Glutamatergic neuron (in vitro differentiated cells): ENCODE results near the gene DCXR. TPM values are rescaled to one million over a fixed set of nuclear protein-coding genes. Genes with fewer than 3 reads are reported as not detected.

Source experiments
- DNase-seq: peaks from one replicate; pipeline ENCODE4 v3.0.0; 2022
- H3K27ac Mint-ChIP-seq: one replicate; pipeline ENCODE4 v1.8.0; 2020; ENCODE audit warnings: mild to moderate bottlenecking, mixed read lengths, inconsistent platforms; ENCODE audit not compliant: unreplicated experiment
- H3K27me3 Mint-ChIP-seq: one replicate; pipeline ENCODE4 v1.8.0; 2020; ENCODE audit warnings: mild to moderate bottlenecking, moderate library complexity, mixed read lengths, inconsistent platforms; ENCODE audit not compliant: unreplicated experiment
- H3K36me3 Mint-ChIP-seq: one replicate; pipeline ENCODE4 v1.8.0; 2020; ENCODE audit warnings: mild to moderate bottlenecking, mixed read lengths, inconsistent platforms; ENCODE audit not compliant: unreplicated experiment
- H3K4me1 Mint-ChIP-seq: one replicate; pipeline ENCODE4 v1.8.0; 2020; ENCODE audit warnings: mild to moderate bottlenecking, low read depth, mixed read lengths, inconsistent platforms; ENCODE audit not compliant: unreplicated experiment
- H3K4me3 Mint-ChIP-seq: one replicate; pipeline ENCODE4 v1.8.0; 2020; ENCODE audit warnings: mild to moderate bottlenecking, mixed read lengths, inconsistent platforms; ENCODE audit not compliant: unreplicated experiment
- H3K9me3 Mint-ChIP-seq: one replicate; pipeline ENCODE4 v1.8.0; 2020; ENCODE audit warnings: mild to moderate bottlenecking, moderate library complexity, mixed read lengths, inconsistent platforms; ENCODE audit not compliant: unreplicated experiment
- total RNA-seq: library from RNA; stranded (reverse); fragmentation: NEBNext Ultra II Directional; extraction: Animal tissue kit (Norgen Biotek cat#: 25700); gene quantifications from one replicate; pipeline ENCODE4 v1.2.1, GENCODE V29; 2021; ENCODE audit not compliant: unreplicated experiment
- TF ChIP-seq, protein P1 (sequence below): fragments of 200-600 bp; sonication (generic); IDR thresholded peaks from one replicate; pipeline ENCODE4 v1.5.0; 2021; ENCODE audit not compliant: partially characterized antibody, unreplicated experiment

Gene DCXR
- total RNA-seq, 1 donor from 2014 or later: 89.5 TPM

- TF ChIP-seq, protein P1, sequence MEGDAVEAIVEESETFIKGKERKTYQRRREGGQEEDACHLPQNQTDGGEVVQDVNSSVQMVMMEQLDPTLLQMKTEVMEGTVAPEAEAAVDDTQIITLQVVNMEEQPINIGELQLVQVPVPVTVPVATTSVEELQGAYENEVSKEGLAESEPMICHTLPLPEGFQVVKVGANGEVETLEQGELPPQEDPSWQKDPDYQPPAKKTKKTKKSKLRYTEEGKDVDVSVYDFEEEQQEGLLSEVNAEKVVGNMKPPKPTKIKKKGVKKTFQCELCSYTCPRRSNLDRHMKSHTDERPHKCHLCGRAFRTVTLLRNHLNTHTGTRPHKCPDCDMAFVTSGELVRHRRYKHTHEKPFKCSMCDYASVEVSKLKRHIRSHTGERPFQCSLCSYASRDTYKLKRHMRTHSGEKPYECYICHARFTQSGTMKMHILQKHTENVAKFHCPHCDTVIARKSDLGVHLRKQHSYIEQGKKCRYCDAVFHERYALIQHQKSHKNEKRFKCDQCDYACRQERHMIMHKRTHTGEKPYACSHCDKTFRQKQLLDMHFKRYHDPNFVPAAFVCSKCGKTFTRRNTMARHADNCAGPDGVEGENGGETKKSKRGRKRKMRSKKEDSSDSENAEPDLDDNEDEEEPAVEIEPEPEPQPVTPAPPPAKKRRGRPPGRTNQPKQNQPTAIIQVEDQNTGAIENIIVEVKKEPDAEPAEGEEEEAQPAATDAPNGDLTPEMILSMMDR: no peak
- no peak overlapping the region for H3K4me3 Mint-ChIP-seq
- no peak overlapping the region for H3K27ac Mint-ChIP-seq
Observed at GRCh38 chr17:82007495-82008257, 29.8 kb downstream of the DCXR start.

GRCh38 chr17:82007228-82007494 lies 30.3 kb downstream of the DCXR start:
- Mint-ChIP-seq H3K27me3 (peaks cover 5% of the 10 kb centered on the region), H3K9me3 (peaks cover 5% of the 10 kb centered on the region), H3K4me3 (no peak overlapping the region), H3K4me1 (peaks cover 10% of the 10 kb centered on the region), H3K27ac (no peak overlapping the region), H3K36me3 (no peaks in the 10 kb centered on the region)
- TF ChIP-seq, protein P1: no peak
- no peak for DNase-seq

More at GRCh38 chr17:82007495-82008257, 29.8 kb downstream of the DCXR start:
- DNase-seq: no peak
- Mint-ChIP-seq H3K4me1 (peaks cover 10% of the 10 kb centered on the region), H3K9me3 (peaks cover 5% of the 10 kb centered on the region), H3K27me3 (peaks cover 5% of the 10 kb centered on the region), H3K36me3 (no peaks in the 10 kb centered on the region)

DNA sequence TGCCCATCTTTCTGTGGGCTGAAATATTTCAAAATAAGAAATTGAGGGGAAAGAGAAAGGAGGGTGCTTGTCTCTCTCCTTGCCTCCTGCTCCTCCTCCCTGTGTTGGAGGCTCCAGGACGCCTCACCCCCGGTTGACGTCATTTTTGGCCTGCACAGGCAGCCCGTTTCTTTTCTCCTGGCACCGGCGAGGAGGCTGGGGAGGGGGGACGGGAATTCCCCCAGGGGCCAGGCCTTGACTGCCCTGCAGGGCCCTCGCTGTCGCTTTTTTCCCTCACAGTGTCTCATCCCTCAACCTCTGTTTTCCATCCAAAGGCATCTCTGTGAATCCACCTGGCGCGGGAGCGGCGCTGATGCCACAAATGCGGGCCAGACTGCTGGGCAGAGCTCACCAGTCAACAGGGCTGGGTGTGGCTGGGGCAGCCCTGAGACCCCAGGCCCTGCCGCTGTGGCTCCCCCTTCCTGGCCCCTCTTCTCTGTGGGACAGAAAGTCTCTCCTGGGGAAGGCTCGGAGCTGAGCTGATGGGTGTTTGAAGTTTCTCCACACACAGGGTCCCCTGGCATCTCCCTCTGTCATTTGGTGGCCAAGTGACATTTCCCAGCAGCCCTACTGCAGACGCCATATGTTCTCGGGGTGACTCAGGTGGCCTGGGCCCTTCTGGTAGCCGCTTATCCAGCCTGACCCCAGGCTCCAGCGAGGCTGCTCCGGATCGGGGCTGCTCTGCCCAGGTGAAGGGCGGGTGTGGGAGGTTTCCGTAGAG lies 30.8 kb downstream of the DCXR start:
- peaks cover 5% of the 10 kb centered on the region for H3K9me3 Mint-ChIP-seq
- no peaks in the 10 kb centered on the region for H3K36me3 Mint-ChIP-seq
- H3K27me3 Mint-ChIP-seq: peaks cover 5% of the 10 kb centered on the region
- H3K27ac Mint-ChIP-seq: peak overlapping the region; percentile 81
- DNase-seq: no peak
- TF ChIP-seq, protein P1: no peak
- H3K4me1 Mint-ChIP-seq: peaks cover 10% of the 10 kb centered on the region
- H3K4me3 Mint-ChIP-seq: peak overlapping the region; percentile 60

DNA sequence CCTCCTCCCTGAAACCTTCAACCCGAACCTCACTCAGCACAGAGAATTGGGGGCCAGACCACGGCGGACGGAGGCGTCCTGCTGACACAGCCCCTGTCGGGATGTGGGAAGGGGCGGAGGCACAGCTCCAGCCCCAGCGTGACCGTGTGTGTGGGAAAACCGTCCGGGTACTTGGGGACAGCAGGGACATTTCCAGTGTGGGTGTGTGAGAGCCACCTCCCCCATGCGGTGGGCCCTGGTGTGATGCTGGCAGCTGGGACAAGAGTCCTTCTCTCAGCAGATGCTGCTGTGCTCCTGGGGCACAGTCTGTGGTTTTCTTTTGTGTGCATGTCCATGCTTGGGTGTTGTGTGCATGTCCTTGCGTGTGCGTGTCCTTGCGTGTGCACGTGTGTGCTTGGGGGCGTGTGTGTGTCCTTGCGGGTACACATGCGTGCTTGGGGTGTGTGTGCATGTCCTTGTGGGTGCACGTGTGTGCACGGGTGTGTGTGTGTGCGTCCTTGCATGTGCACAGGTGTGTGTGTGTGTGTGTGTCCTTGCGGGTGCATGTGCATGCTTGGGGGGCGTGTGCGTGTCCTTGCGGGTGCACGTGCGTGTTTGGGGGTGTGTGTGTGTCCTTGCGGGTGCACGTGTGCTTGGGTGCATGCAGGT lies 31.7 kb downstream of the DCXR start:
- DNase-seq: no peak
- peaks cover 5% of the 10 kb centered on the region for H3K9me3 Mint-ChIP-seq
- peak overlapping the region; percentile 60 for H3K4me3 Mint-ChIP-seq
- H3K27me3 Mint-ChIP-seq: peaks cover 5% of the 10 kb centered on the region
- no peaks in the 10 kb centered on the region for H3K36me3 Mint-ChIP-seq
- TF ChIP-seq, protein P1: no peak
- peaks cover 11% of the 10 kb centered on the region for H3K4me1 Mint-ChIP-seq
- peak overlapping the region; percentile 81 for H3K27ac Mint-ChIP-seq
